A549 (cell line): ENCODE measurements around the gene SAMMSON.
A peak's percentile ranks its signal among the peaks of the same experiment; 100 is the strongest.

Experiments
- BHLHE40 ChIP-seq: IDR thresholded peaks from 2 replicates; pipeline ENCODE4 v1.6.1; 2012; ENCODE audit warnings: low read depth, low read length, inconsistent platforms
- TF ChIP-seq, protein P1 (sequence below): fragments of >200 bp; sonication (Bioruptor Twin); formaldehyde crosslinking; IDR thresholded peaks from 3 replicates; pipeline ENCODE4 v1.5.1; 2016
- TF ChIP-seq, protein P2 (sequence below): IDR thresholded peaks from 2 replicates; pipeline ENCODE4 v1.6.1; 2012

DNA sequence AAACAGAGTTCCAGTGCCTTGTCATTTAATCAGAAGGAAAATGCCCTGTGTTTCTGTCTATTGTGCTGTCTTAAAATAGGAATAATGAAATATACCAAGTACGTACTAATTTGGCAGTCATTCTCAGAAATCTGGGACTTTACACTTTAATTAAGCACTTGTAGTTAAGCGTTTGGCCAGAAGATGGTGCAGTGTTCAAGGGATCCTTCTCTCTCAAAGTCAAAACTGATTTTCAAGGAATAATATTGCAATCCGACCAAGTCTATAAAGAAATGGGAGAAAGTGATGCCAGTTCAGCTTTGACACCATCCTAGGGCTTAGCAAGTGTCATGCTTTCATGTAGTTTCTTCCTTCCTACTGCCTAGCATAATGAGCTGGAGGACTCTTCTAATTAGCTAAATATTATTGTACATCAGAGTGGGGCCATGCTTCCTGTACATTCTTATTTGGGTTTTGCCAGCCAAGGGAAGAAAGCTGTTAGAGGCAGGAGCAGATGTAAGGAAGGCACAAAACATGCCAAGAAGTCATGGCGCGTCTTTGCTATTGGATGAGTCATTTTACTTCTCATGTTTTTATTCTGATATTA, 64.8 kb downstream of the SAMMSON start:
- TF ChIP-seq, protein P1, sequence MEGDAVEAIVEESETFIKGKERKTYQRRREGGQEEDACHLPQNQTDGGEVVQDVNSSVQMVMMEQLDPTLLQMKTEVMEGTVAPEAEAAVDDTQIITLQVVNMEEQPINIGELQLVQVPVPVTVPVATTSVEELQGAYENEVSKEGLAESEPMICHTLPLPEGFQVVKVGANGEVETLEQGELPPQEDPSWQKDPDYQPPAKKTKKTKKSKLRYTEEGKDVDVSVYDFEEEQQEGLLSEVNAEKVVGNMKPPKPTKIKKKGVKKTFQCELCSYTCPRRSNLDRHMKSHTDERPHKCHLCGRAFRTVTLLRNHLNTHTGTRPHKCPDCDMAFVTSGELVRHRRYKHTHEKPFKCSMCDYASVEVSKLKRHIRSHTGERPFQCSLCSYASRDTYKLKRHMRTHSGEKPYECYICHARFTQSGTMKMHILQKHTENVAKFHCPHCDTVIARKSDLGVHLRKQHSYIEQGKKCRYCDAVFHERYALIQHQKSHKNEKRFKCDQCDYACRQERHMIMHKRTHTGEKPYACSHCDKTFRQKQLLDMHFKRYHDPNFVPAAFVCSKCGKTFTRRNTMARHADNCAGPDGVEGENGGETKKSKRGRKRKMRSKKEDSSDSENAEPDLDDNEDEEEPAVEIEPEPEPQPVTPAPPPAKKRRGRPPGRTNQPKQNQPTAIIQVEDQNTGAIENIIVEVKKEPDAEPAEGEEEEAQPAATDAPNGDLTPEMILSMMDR: peak; percentile 79
- TF ChIP-seq, protein P2, sequence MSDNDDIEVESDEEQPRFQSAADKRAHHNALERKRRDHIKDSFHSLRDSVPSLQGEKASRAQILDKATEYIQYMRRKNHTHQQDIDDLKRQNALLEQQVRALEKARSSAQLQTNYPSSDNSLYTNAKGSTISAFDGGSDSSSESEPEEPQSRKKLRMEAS: no peak
- TF ChIP-seq BHLHE40: no peak
